Panc1 (cell line): ENCODE results near the gene IRGC.

ENCODE experiments used
- POLR2AphosphoS5 ChIP-seq: IDR thresholded peaks from 2 replicates; pipeline ENCODE4 v1.6.1; 2012; ENCODE audit warnings: mild to moderate bottlenecking, low read depth, low read length, moderate library complexity
- TCF7L2 ChIP-seq: IDR thresholded peaks from 2 replicates; pipeline ENCODE4 v1.6.1; 2011; ENCODE audit warnings: mild to moderate bottlenecking, low read depth, low read length, inconsistent platforms
- TF ChIP-seq, protein P1 (sequence below): fragments of 450-650 bp; IDR thresholded peaks from 2 replicates; pipeline ENCODE4 v1.5.1; 2017; ENCODE audit warnings: mild to moderate bottlenecking
- TF ChIP-seq, protein P2 (sequence below), 2 experiments: IDR thresholded peaks; 2 replicates each; pipeline ENCODE4 v1.6.1; 2011 to 2012; ENCODE audit warnings: low read depth in 2 of 2, control low read depth in 1 of 2, low read length in 1 of 2, mild to moderate bottlenecking in 1 of 2, moderate library complexity in 1 of 2; ENCODE audit not compliant: insufficient read depth in 1 of 2

DNA sequence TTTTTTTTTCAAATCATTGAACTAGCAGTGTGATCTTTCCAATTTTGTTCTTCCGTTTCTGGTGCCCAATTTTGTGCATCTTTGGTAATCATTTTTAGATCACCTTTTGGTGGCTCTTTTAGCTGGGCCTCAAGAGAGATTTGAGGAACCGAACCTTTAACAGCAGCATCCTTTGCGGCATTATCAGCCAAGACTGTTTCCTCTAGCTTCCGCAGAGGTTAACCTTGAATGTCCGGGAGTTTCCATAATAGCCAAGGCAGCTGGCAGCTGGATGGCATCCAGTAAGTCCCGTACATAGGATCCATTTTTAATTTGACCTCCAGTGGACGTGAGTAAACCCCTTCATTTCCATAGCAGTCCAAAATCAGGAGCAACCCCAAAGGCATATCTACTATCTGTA is 9.6 kb downstream of the IRGC start:
- TF ChIP-seq, protein P1, sequence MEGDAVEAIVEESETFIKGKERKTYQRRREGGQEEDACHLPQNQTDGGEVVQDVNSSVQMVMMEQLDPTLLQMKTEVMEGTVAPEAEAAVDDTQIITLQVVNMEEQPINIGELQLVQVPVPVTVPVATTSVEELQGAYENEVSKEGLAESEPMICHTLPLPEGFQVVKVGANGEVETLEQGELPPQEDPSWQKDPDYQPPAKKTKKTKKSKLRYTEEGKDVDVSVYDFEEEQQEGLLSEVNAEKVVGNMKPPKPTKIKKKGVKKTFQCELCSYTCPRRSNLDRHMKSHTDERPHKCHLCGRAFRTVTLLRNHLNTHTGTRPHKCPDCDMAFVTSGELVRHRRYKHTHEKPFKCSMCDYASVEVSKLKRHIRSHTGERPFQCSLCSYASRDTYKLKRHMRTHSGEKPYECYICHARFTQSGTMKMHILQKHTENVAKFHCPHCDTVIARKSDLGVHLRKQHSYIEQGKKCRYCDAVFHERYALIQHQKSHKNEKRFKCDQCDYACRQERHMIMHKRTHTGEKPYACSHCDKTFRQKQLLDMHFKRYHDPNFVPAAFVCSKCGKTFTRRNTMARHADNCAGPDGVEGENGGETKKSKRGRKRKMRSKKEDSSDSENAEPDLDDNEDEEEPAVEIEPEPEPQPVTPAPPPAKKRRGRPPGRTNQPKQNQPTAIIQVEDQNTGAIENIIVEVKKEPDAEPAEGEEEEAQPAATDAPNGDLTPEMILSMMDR: no peak
- no peak for TF ChIP-seq POLR2AphosphoS5
- TF ChIP-seq TCF7L2: no peak
- TF ChIP-seq, protein P2, sequence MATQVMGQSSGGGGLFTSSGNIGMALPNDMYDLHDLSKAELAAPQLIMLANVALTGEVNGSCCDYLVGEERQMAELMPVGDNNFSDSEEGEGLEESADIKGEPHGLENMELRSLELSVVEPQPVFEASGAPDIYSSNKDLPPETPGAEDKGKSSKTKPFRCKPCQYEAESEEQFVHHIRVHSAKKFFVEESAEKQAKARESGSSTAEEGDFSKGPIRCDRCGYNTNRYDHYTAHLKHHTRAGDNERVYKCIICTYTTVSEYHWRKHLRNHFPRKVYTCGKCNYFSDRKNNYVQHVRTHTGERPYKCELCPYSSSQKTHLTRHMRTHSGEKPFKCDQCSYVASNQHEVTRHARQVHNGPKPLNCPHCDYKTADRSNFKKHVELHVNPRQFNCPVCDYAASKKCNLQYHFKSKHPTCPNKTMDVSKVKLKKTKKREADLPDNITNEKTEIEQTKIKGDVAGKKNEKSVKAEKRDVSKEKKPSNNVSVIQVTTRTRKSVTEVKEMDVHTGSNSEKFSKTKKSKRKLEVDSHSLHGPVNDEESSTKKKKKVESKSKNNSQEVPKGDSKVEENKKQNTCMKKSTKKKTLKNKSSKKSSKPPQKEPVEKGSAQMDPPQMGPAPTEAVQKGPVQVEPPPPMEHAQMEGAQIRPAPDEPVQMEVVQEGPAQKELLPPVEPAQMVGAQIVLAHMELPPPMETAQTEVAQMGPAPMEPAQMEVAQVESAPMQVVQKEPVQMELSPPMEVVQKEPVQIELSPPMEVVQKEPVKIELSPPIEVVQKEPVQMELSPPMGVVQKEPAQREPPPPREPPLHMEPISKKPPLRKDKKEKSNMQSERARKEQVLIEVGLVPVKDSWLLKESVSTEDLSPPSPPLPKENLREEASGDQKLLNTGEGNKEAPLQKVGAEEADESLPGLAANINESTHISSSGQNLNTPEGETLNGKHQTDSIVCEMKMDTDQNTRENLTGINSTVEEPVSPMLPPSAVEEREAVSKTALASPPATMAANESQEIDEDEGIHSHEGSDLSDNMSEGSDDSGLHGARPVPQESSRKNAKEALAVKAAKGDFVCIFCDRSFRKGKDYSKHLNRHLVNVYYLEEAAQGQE (IDR thresholded peaks at IDR 0.05; ENCODE audit: insufficient read depth in 1 of 2, low read depth in 2 of 2, low read length in 1 of 2): no peak
